H9 (cell line): Measurements from ENCODE around the gene IL1RAPL2. TPM values are rescaled to one million over a fixed set of nuclear protein-coding genes. Genes with fewer than 3 reads are reported as not detected.

Experiments
- DNase-seq: peaks from one replicate; pipeline ENCODE4 v3.0.0-alpha.2; 2017
- H2AFZ ChIP-seq: one replicate; pipeline ENCODE4 v1.6.1; 2013; ENCODE audit warnings: mild to moderate bottlenecking, low read length, control low read depth, moderate library complexity
- H2AK5ac ChIP-seq: 2 replicates; pipeline ENCODE4 v1.6.1; 2013; ENCODE audit warnings: low read length, control low read depth, mixed read lengths; ENCODE audit not compliant: insufficient read length
- H2BK120ac ChIP-seq: one replicate; pipeline ENCODE4 v1.6.1; 2013; ENCODE audit warnings: low read depth, mild to moderate bottlenecking, low read length, control low read depth, inconsistent platforms; ENCODE audit not compliant: poor library complexity, severe bottlenecking
- H2BK12ac ChIP-seq: 2 replicates; pipeline ENCODE4 v1.6.1; 2013; ENCODE audit warnings: low read length, control low read depth, mixed read lengths, low read depth; ENCODE audit not compliant: insufficient read length
- H2BK15ac ChIP-seq: 2 replicates; pipeline ENCODE4 v1.6.1; 2013; ENCODE audit warnings: low read depth, low read length, control low read depth
- H2BK20ac ChIP-seq: one replicate; pipeline ENCODE4 v1.6.1; 2013; ENCODE audit warnings: low read depth, mild to moderate bottlenecking, low read length, control low read depth, inconsistent platforms; ENCODE audit not compliant: poor library complexity, severe bottlenecking
- H2BK5ac ChIP-seq: 2 replicates; pipeline ENCODE4 v1.6.1; 2013; ENCODE audit warnings: low read length, control low read depth, mixed read lengths; ENCODE audit not compliant: insufficient read length
- H3K14ac ChIP-seq: 2 replicates; pipeline ENCODE4 v1.6.1; 2013; ENCODE audit warnings: low read length, control low read depth; ENCODE audit not compliant: insufficient read depth
- H3K18ac ChIP-seq: 2 replicates; pipeline ENCODE4 v1.6.1; 2013; ENCODE audit warnings: low read depth, mild to moderate bottlenecking, mixed read lengths, low read length, control low read depth; ENCODE audit not compliant: insufficient read length
- H3K23ac ChIP-seq: 2 replicates; pipeline ENCODE4 v1.6.1; 2013; ENCODE audit warnings: low read length, control low read depth, mixed read lengths, low read depth; ENCODE audit not compliant: insufficient read length
- H3K23me2 ChIP-seq: 2 replicates; pipeline ENCODE4 v1.6.1; 2013; ENCODE audit warnings: low read depth, mild to moderate bottlenecking, mixed read lengths, low read length, control low read depth; ENCODE audit not compliant: insufficient read length, poor library complexity, severe bottlenecking
- H3K27ac ChIP-seq: 2 replicates; pipeline ENCODE4 v1.5.1; 2013; ENCODE audit warnings: low read length, control low read depth, mixed read lengths, low read depth; ENCODE audit not compliant: insufficient read length
- H3K27me3 ChIP-seq: 2 replicates; pipeline ENCODE4 v1.6.1; 2013; ENCODE audit warnings: low read length, control low read depth, inconsistent platforms; ENCODE audit not compliant: insufficient read depth
- H3K4ac ChIP-seq: 2 replicates; pipeline ENCODE4 v1.6.1; 2013; ENCODE audit warnings: low read depth, mild to moderate bottlenecking, control low read depth, inconsistent platforms, low read length, moderate library complexity
- H3K4me1 ChIP-seq: 2 replicates; pipeline ENCODE4 v1.6.1; 2013; ENCODE audit warnings: low read length, control low read depth, inconsistent platforms; ENCODE audit not compliant: insufficient read depth
- H3K4me2 ChIP-seq: 2 replicates; pipeline ENCODE4 v1.6.1; 2013; ENCODE audit warnings: low read length, control low read depth, mixed read lengths; ENCODE audit not compliant: insufficient read length, insufficient read depth
- H3K56ac ChIP-seq: 2 replicates; pipeline ENCODE4 v1.6.1; 2013; ENCODE audit warnings: low read depth, mild to moderate bottlenecking, mixed read lengths, low read length, control low read depth; ENCODE audit not compliant: insufficient read length
- H3K79me1 ChIP-seq: 2 replicates; pipeline ENCODE4 v1.6.1; 2013; ENCODE audit warnings: low read depth, mild to moderate bottlenecking, moderate library complexity, low read length, control low read depth, inconsistent platforms; ENCODE audit not compliant: insufficient read depth, poor library complexity, severe bottlenecking
- H3K79me2 ChIP-seq: 2 replicates; pipeline ENCODE4 v1.6.1; 2013; ENCODE audit warnings: low read length, control low read depth, inconsistent platforms; ENCODE audit not compliant: insufficient read depth
- H3K9ac ChIP-seq: 2 replicates; pipeline ENCODE4 v1.6.1; 2013; ENCODE audit warnings: low read length, control low read depth, mixed read lengths; ENCODE audit not compliant: insufficient read length; ENCODE audit errors: extremely low read depth
- H3K9me3 ChIP-seq: one replicate; pipeline ENCODE4 v1.6.1; 2013; ENCODE audit warnings: low read depth, low read length, inconsistent platforms; ENCODE audit not compliant: control insufficient read depth
- H3T11ph ChIP-seq: one replicate; pipeline ENCODE4 v1.6.1; 2013; ENCODE audit warnings: mild to moderate bottlenecking, low read length, control low read depth, inconsistent platforms
- H4K20me1 ChIP-seq: one replicate; pipeline ENCODE4 v1.6.1; 2013; ENCODE audit not compliant: control insufficient read depth, insufficient read length, insufficient read depth
- H4K5ac ChIP-seq: 2 replicates; pipeline ENCODE4 v1.6.1; 2013; ENCODE audit warnings: low read depth, mild to moderate bottlenecking, mixed read lengths, low read length, control low read depth; ENCODE audit not compliant: insufficient read length
- H4K8ac ChIP-seq: replicated peaks from 2 replicates; pipeline ENCODE4 v1.6.1; 2013; ENCODE audit warnings: low read length, control low read depth, mixed read lengths, low read depth; ENCODE audit not compliant: insufficient read length
- H4K91ac ChIP-seq: 2 replicates; pipeline ENCODE4 v1.6.1; 2013; ENCODE audit warnings: low read depth, mild to moderate bottlenecking, moderate library complexity, mixed read lengths, low read length, control low read depth; ENCODE audit not compliant: insufficient read length
- H3K27ac Mint-ChIP-seq, 3 experiments: 2 replicates in 2 of 3; 3 replicates in 1 of 3; pipeline ENCODE4 v1.8.0; 2020 to 2021; ENCODE audit warnings: mixed read lengths in 3 of 3, mild to moderate bottlenecking in 1 of 3, moderate library complexity in 1 of 3
- H3K27me3 Mint-ChIP-seq: 2 replicates; pipeline ENCODE4 v1.8.0; 2021; ENCODE audit warnings: low read depth, mild to moderate bottlenecking, moderate library complexity, mixed read lengths
- H3K36me3 Mint-ChIP-seq, 3 experiments: 2 replicates in 2 of 3; 3 replicates in 1 of 3; pipeline ENCODE4 v1.8.0; 2020 to 2021; ENCODE audit warnings: low read depth in 3 of 3, mixed read lengths in 3 of 3; ENCODE audit not compliant: insufficient read depth in 1 of 3
- H3K4me1 Mint-ChIP-seq, 2 experiments: 2 replicates each; pipeline ENCODE4 v1.8.0; 2020; ENCODE audit warnings: mixed read lengths in 2 of 2
- H3K4me3 Mint-ChIP-seq, 2 experiments: 2 replicates in 1 of 2; 3 replicates in 1 of 2; pipeline ENCODE4 v1.8.0; 2020 to 2021; ENCODE audit warnings: mild to moderate bottlenecking in 2 of 2, mixed read lengths in 2 of 2, moderate library complexity in 1 of 2
- H3K9me3 Mint-ChIP-seq, 2 experiments: 2 replicates in 1 of 2; 3 replicates in 1 of 2; pipeline ENCODE4 v1.8.0; 2020; ENCODE audit warnings: mild to moderate bottlenecking in 2 of 2, mixed read lengths in 2 of 2, moderate library complexity in 1 of 2
- CTCF ChIP-seq: fragments of 200-600 bp; sonication (generic); conservative IDR thresholded peaks from 3 replicates; pipeline ENCODE4 v1.8.0; 2021; ENCODE audit warnings: antibody characterized with exemption, mild to moderate bottlenecking
- WGBS: extraction: QIAGEN DNeasy Blood & Tissue Kit; methylation state at CpG from one replicate; pipeline ENCODE4 v1.1.7; 2013; ENCODE audit warnings: missing lambda C conversion rate, low lambda C conversion rate, mixed read lengths; ENCODE audit not compliant: insufficient read length; ENCODE audit errors: extremely low coverage; 5-methylcytosine and 5-hydroxymethylcytosine counted together
- total RNA-seq: library from RNA; stranded (reverse); gene quantifications from 2 replicates; pipeline ENCODE4 v1.2.1, GENCODE V29; 2021

Gene IL1RAPL2
- total RNA-seq, 1 experiment from 2014 or later = not detected

DNA sequence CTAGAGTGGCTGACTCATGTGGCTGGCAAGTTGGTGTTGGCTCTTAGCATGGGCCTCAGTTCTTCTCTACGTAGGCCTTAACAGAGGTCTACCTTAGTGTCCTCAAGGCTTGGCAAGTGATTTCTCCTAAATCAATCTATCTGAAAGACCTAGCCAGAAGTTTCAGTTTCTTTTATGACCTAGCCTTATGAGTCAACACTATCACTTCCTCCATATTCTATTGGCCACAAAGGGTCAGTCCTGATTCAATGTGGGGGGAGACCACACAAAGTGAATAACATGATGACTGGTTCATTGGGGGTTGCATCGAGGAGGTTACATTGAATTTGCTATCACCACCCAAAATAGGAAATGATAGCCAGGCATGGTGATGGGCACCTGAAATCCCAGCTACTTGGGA is 1250.5 kb downstream of the IL1RAPL2 start:
- H3K27me3 Mint-ChIP-seq = peaks cover 23% of the 10 kb centered on the region
- no peaks in the 10 kb centered on the region for H3K4me1 ChIP-seq
- no CpG with 5 or more reads among the region's 2 CpGs for WGBS

More for the DNA sequence above, 1250.5 kb downstream of the IL1RAPL2 start:
- Histone ChIP-seq H2BK120ac (no peak overlapping the region), H3K23me2 (peaks cover 2% of the 10 kb centered on the region), H4K91ac (no peak overlapping the region), H3K56ac (no peak overlapping the region), H2BK5ac (no peak overlapping the region), H4K8ac (no peak overlapping the region), H3K27ac (no peak overlapping the region), H2BK12ac (no peak overlapping the region), H3K9ac (no peak overlapping the region), H3K23ac (no peak overlapping the region), H3K4ac (no peak overlapping the region), H3K18ac (no peak overlapping the region), H2BK20ac (no peak overlapping the region), H2AFZ (no peak overlapping the region), H3K14ac (no peak overlapping the region), H4K20me1 (no peaks in the 10 kb centered on the region), H3K27me3 (no peaks in the 10 kb centered on the region), H4K5ac (no peak overlapping the region), H3K79me2 (no peaks in the 10 kb centered on the region), H2BK15ac (no peak overlapping the region), H2AK5ac (no peak overlapping the region), H3K9me3 (no peaks in the 10 kb centered on the region), H3K79me1 (no peaks in the 10 kb centered on the region), H3T11ph (no peak overlapping the region), H3K4me2 (no peak overlapping the region)
- H3K36me3 Mint-ChIP-seq = no peaks in the 10 kb centered on the region; a peak in 2 of 7 replicates
- H3K4me1 Mint-ChIP-seq = peaks cover 6 to 9% of the 10 kb centered on the region in 2 experiments
- H3K27ac Mint-ChIP-seq = peak overlapping the region in 1 of 3 experiments; percentile 46; a peak in 1 of 7 replicates
- TF ChIP-seq CTCF = no peak
- peaks cover 1 to 65% of the 10 kb centered on the region in 2 experiments; a peak in 3 of 5 replicates for H3K9me3 Mint-ChIP-seq
- H3K4me3 Mint-ChIP-seq = no peak overlapping the region
- no peak for DNase-seq
